ENCODE results near the gene ZNF296.

GRCh38 chr19:45049073-45049736 lies 27.1 kb downstream of the ZNF296 start:
- TF ChIP-seq POLR2A (IDR thresholded peaks at IDR 0.05; ENCODE audit: low read depth, low read length) (no peak), MYC (IDR thresholded peaks at IDR 0.05; ENCODE audit: low read depth, low read length) (no peak), EZH2 (IDR thresholded peaks at IDR 0.05; ENCODE audit: borderline replicate concordance, low read depth, low read length, severe bottlenecking) (no peak), CTCF (IDR thresholded peaks at IDR 0.05; ENCODE audit: extremely low read depth in 1 of 2, insufficient read depth in 1 of 2, low read depth in 1 of 2, low read length in 2 of 2) (no peak), POLR2AphosphoS5 (IDR thresholded peaks at IDR 0.05; ENCODE audit: insufficient read depth, low read depth, low read length) (no peak), MAX (IDR thresholded peaks at IDR 0.05; ENCODE audit: insufficient read depth, insufficient read length) (no peak), FOS (IDR thresholded peaks at IDR 0.05; ENCODE audit: borderline replicate concordance, insufficient read depth, low read length) (no peak), JUN (IDR thresholded peaks at IDR 0.05; ENCODE audit: borderline replicate concordance, insufficient read depth, insufficient read length, low read depth) (no peak), GATA2 (IDR thresholded peaks at IDR 0.05; ENCODE audit: insufficient read depth, insufficient read length, low read depth, low read length) (no peak)
